Chondrocyte (in vitro differentiated cells): ENCODE results near the gene NPBWR2. TPM values are rescaled to one million over a fixed set of nuclear protein-coding genes. Genes with fewer than 3 reads are reported as not detected.

Source experiments
- DNase-seq: peaks from one replicate; pipeline ENCODE4 v3.0.0; 2021; ENCODE audit warnings: mixed read lengths, low spot score
- H3K27ac Mint-ChIP-seq: one replicate; pipeline ENCODE4 v1.8.0; 2021; ENCODE audit warnings: mild to moderate bottlenecking, moderate library complexity, mixed read lengths; ENCODE audit not compliant: unreplicated experiment
- H3K27me3 Mint-ChIP-seq: 2 replicates; pipeline ENCODE4 v1.8.0; 2021; ENCODE audit warnings: low read depth, mixed read lengths
- H3K36me3 Mint-ChIP-seq: 2 replicates; pipeline ENCODE4 v1.8.0; 2021; ENCODE audit warnings: low read depth, mixed read lengths
- H3K4me1 Mint-ChIP-seq: 2 replicates; pipeline ENCODE4 v1.8.0; 2021; ENCODE audit warnings: low read depth, mild to moderate bottlenecking, mixed read lengths
- H3K4me3 Mint-ChIP-seq: one replicate; pipeline ENCODE4 v1.8.0; 2021; ENCODE audit warnings: mild to moderate bottlenecking, moderate library complexity, mixed read lengths; ENCODE audit not compliant: unreplicated experiment
- H3K9me3 Mint-ChIP-seq: 2 replicates; pipeline ENCODE4 v1.8.0; 2021; ENCODE audit warnings: low read depth, mixed read lengths
- total RNA-seq: library from RNA; stranded (reverse); gene quantifications from 3 replicates; pipeline ENCODE4 v1.2.1, GENCODE V29; 2021
- TF ChIP-seq, protein P1 (sequence below): fragments of 200-600 bp; sonication (generic); IDR thresholded peaks from 2 replicates; pipeline ENCODE4 v1.5.0; 2021; ENCODE audit warnings: antibody characterized with exemption, mild to moderate bottlenecking, moderate library complexity

NPBWR2 gene
- total RNA-seq, 1 donor from 2014 or later: not detected

GRCh38 chr20:64100566-64100888, 6.8 kb downstream of the NPBWR2 start:
- H3K27ac Mint-ChIP-seq: no peak overlapping the region
- H3K4me3 Mint-ChIP-seq: no peak overlapping the region
- DNase-seq: no peak
- peaks cover 5% of the 10 kb centered on the region for H3K36me3 Mint-ChIP-seq
- H3K4me1 Mint-ChIP-seq: peaks cover 3% of the 10 kb centered on the region
- peaks cover 19% of the 10 kb centered on the region for H3K27me3 Mint-ChIP-seq
- TF ChIP-seq, protein P1, sequence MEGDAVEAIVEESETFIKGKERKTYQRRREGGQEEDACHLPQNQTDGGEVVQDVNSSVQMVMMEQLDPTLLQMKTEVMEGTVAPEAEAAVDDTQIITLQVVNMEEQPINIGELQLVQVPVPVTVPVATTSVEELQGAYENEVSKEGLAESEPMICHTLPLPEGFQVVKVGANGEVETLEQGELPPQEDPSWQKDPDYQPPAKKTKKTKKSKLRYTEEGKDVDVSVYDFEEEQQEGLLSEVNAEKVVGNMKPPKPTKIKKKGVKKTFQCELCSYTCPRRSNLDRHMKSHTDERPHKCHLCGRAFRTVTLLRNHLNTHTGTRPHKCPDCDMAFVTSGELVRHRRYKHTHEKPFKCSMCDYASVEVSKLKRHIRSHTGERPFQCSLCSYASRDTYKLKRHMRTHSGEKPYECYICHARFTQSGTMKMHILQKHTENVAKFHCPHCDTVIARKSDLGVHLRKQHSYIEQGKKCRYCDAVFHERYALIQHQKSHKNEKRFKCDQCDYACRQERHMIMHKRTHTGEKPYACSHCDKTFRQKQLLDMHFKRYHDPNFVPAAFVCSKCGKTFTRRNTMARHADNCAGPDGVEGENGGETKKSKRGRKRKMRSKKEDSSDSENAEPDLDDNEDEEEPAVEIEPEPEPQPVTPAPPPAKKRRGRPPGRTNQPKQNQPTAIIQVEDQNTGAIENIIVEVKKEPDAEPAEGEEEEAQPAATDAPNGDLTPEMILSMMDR: no peak
- H3K9me3 Mint-ChIP-seq: peaks cover 3% of the 10 kb centered on the region

- Mint-ChIP-seq H3K27me3 (peaks cover 19% of the 10 kb centered on the region), H3K27ac (no peak overlapping the region), H3K4me3 (no peak overlapping the region), H3K4me1 (peaks cover 3% of the 10 kb centered on the region), H3K36me3 (peaks cover 5% of the 10 kb centered on the region), H3K9me3 (peaks cover 3% of the 10 kb centered on the region)
- TF ChIP-seq, protein P1: no peak
- no peak for DNase-seq
Measured at GRCh38 chr20:64099880-64100565, 7.3 kb downstream of the NPBWR2 start.

DNA sequence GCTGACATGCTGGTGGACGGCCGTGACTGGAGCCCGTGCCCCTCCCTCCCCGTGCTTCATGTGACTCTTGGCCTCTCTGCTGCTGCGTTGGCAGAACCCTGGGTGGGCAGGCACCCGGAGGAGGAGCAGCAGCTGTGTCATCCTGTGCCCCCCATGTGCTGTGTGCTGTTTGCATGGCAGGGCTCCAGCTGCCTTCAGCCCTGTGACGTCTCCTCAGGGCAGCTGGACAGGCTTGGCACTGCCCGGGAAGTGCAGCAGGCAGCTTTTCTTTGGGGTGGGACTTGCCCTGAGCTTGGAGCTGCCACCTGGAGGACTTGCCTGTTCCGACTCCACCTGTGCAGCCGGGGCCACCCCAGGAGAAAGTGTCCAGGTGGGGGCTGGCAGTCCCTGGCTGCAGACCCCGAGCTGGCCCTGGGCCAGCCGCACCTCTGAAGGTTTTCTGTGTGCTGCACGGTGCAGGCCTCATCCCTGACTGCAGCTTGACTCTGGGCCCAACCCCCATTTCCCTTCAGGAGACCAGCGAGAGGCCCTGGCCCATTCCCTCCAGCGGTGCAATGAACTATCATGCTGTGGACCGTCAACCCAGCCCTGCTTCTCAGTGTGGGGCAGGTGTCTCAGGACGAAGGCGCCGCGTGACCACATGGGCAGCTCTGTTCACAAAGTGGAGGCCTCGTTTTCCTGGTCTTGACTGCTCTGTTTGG, 8.1 kb downstream of the NPBWR2 start:
- Mint-ChIP-seq H3K27ac (no peak overlapping the region), H3K36me3 (peaks cover 5% of the 10 kb centered on the region), H3K4me3 (no peak overlapping the region), H3K27me3 (peaks cover 19% of the 10 kb centered on the region), H3K9me3 (peaks cover 3% of the 10 kb centered on the region), H3K4me1 (peaks cover 3% of the 10 kb centered on the region)
- TF ChIP-seq, protein P1: no peak
- DNase-seq: no peak

DNA sequence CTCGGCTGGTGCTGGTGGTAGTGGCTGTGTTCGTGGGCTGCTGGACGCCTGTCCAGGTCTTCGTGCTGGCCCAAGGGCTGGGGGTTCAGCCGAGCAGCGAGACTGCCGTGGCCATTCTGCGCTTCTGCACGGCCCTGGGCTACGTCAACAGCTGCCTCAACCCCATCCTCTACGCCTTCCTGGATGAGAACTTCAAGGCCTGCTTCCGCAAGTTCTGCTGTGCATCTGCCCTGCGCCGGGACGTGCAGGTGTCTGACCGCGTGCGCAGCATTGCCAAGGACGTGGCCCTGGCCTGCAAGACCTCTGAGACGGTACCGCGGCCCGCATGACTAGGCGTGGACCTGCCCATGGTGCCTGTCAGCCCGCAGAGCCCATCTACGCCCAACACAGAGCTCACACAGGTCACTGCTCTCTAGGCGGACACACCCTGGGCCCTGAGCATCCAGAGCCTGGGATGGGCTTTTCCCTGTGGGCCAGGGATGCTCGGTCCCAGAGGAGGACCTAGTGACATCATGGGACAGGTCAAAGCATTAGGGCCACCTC, 8.8 kb downstream of the NPBWR2 start:
- TF ChIP-seq, protein P1: no peak
- no peak for DNase-seq
- H3K36me3 Mint-ChIP-seq: peaks cover 5% of the 10 kb centered on the region
- H3K4me3 Mint-ChIP-seq: no peak overlapping the region
- H3K9me3 Mint-ChIP-seq: peaks cover 3% of the 10 kb centered on the region
- peaks cover 3% of the 10 kb centered on the region for H3K4me1 Mint-ChIP-seq
- H3K27ac Mint-ChIP-seq: no peak overlapping the region
- H3K27me3 Mint-ChIP-seq: peaks cover 17% of the 10 kb centered on the region

DNA sequence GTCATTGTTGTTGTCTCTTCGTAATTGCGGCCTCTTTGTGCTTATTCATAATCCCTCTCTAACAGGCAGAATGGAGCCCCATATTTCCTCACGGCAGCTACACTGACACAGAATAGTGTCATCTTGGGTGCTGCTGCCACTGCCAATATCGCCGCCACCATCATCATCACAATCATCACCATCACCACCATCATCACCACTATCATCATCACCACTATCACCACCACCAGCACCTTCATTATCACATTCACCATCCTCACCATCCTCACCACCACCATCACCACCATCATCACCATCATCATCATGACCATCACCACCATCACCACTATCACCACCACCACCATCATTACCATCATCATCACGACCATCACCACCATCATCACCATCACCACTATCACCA, 10.8 kb downstream of the NPBWR2 start:
- peaks cover 3% of the 10 kb centered on the region for H3K9me3 Mint-ChIP-seq
- H3K4me3 Mint-ChIP-seq: no peak overlapping the region
- peaks cover 5% of the 10 kb centered on the region for H3K36me3 Mint-ChIP-seq
- DNase-seq: no peak
- H3K27me3 Mint-ChIP-seq: peaks cover 14% of the 10 kb centered on the region
- no peak overlapping the region for H3K27ac Mint-ChIP-seq
- H3K4me1 Mint-ChIP-seq: no peaks in the 10 kb centered on the region
- TF ChIP-seq, protein P1: no peak
